H1 (cell line): ENCODE measurements around the gene TSC22D4.

Source experiments
- ATF2 ChIP-seq: IDR thresholded peaks from 2 replicates; pipeline ENCODE4 v1.6.1; 2012; ENCODE audit warnings: low read length, inconsistent platforms
- BCL11A ChIP-seq, 2 experiments: IDR thresholded peaks; one replicate each; pipeline ENCODE4 v1.6.1; 2011; ENCODE audit warnings: low read depth in 2 of 2, low read length in 2 of 2, mild to moderate bottlenecking in 2 of 2
- CHD2 ChIP-seq: IDR thresholded peaks from 2 replicates; pipeline ENCODE4 v1.6.1; 2012; ENCODE audit warnings: low read length, improper control_type of control experiment
- CTCF ChIP-seq, 3 experiments: IDR thresholded peaks; 1 replicate in 2 of 3; 2 replicates in 1 of 3; pipeline versions ENCODE4 v1.5.1 to v1.6.1; 2011; ENCODE audit warnings: low read length in 3 of 3, mild to moderate bottlenecking in 3 of 3, inconsistent platforms in 2 of 3, low read depth in 1 of 3, moderate library complexity in 1 of 3; ENCODE audit not compliant: insufficient read depth in 1 of 3; ENCODE audit errors: control extremely low read depth in 1 of 3
- EZH2 ChIP-seq: fragments of 200-600 bp; sonication (generic); IDR thresholded peaks from 2 replicates; pipeline ENCODE4 v1.7.1; 2012; ENCODE audit warnings: low read depth, mild to moderate bottlenecking, moderate library complexity, low read length, inconsistent platforms; ENCODE audit not compliant: severe bottlenecking
- POLR2A ChIP-seq, 2 experiments: IDR thresholded peaks; 1 replicate in 1 of 2; 2 replicates in 1 of 2; pipeline ENCODE4 v1.6.1; 2011; ENCODE audit warnings: low read depth in 2 of 2, low read length in 2 of 2, mild to moderate bottlenecking in 2 of 2; ENCODE audit errors: control extremely low read depth in 1 of 2
- POLR2AphosphoS5 ChIP-seq: IDR thresholded peaks from 2 replicates; pipeline ENCODE4 v1.6.1; 2011; ENCODE audit warnings: low read depth, low read length
- RAD21 ChIP-seq, 2 experiments: IDR thresholded peaks in 1 of 2; conservative IDR thresholded peaks in 1 of 2; 2 replicates each; pipeline ENCODE4 v1.6.1; 2011; ENCODE audit warnings: low read depth in 2 of 2, low read length in 2 of 2, improper control_type of control experiment in 1 of 2, inconsistent platforms in 1 of 2, mild to moderate bottlenecking in 1 of 2, moderate library complexity in 1 of 2

DNA sequence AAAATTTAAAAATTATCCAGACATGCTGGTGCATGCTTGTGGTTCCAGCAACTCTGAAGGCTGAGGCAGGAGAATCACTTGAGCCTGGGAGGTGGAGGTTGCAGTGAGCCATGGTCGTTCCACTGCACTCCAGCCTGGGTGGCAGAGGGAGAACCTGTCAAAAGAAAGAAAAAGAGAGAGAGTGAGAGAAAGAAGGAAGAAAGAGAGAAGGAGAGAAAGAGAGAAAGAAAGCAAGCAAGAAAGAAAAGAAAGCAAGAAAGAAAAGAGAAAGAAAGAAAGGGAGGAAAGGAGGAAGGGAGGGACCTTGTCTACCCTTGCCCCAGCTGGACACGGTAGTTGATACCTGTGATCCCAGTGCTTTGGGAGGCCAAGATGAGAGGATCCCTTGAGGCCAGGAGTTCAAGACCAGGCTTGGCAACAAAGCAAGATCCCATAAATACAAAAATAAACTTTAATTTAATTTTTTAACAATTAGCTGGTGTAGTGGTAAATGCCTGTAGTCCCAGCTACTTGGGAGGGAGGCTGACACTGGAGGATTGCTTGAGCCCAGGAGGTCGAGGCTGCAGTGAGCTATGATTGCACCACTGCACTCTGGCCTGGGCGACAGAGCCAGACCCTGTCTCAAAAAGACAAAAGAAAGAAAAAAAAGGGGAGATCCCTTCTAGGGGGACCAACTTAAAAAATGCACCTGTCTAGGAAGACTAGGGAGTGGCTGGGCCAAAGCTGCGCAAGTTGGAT, 13.9 kb upstream of the TSC22D4 start:
- TF ChIP-seq BCL11A (IDR thresholded peaks at IDR 0.05; ENCODE audit: low read depth in 2 of 2, low read length in 2 of 2) (no peak), CHD2 (no peak), RAD21 (IDR thresholded peaks at IDR 0.05 in 1 of 2, conservative IDR thresholded peaks at IDR 0.05 in 1 of 2; ENCODE audit: low read depth in 2 of 2, low read length in 2 of 2) (no peak), EZH2 (no peak), CTCF (IDR thresholded peaks at IDR 0.05; ENCODE audit: control extremely low read depth in 1 of 3, insufficient read depth in 1 of 3, low read depth in 1 of 3, low read length in 3 of 3) (no peak), POLR2AphosphoS5 (no peak), ATF2 (no peak), POLR2A (IDR thresholded peaks at IDR 0.05; ENCODE audit: control extremely low read depth in 1 of 2, low read depth in 2 of 2, low read length in 2 of 2) (no peak)
